Liver (tissue), 9 donors: Measurements from ENCODE around the gene SLC7A10. TPM values are rescaled to one million over a fixed set of nuclear protein-coding genes. Genes with fewer than 3 reads are reported as not detected.

Experiments used
- DNase-seq: peaks from one replicate; pipeline ENCODE4 v3.0.0-alpha.2; 2017; ENCODE audit warnings: low spot score
- H3K27ac ChIP-seq, 2 donors: one replicate each; pipeline ENCODE4 v1.7.0; 2013; ENCODE audit warnings: inconsistent platforms in 2 of 2, low read length in 2 of 2, control low read depth in 1 of 2, low read depth in 1 of 2, mild to moderate bottlenecking in 1 of 2
- H3K27me3 ChIP-seq, 4 donors: one replicate each; pipeline versions ENCODE4 v1.6.1 to v1.7.0; 2013; ENCODE audit warnings: low read length in 3 of 4, inconsistent platforms in 1 of 4, mild to moderate bottlenecking in 1 of 4, moderate library complexity in 1 of 4; ENCODE audit not compliant: control insufficient read depth in 4 of 4, insufficient read depth in 4 of 4
- H3K36me3 ChIP-seq, 4 donors: one replicate each; pipeline versions ENCODE4 v1.6.1 to v1.7.0; 2013; ENCODE audit warnings: low read length in 3 of 4, mild to moderate bottlenecking in 3 of 4, low read depth in 1 of 4, moderate library complexity in 1 of 4; ENCODE audit not compliant: control insufficient read depth in 4 of 4, insufficient read depth in 3 of 4
- H3K4me1 ChIP-seq, 4 donors: one replicate each; pipeline versions ENCODE4 v1.6.1 to v1.7.0; 2013; ENCODE audit warnings: low read length in 3 of 4, mild to moderate bottlenecking in 3 of 4, moderate library complexity in 1 of 4; ENCODE audit not compliant: control insufficient read depth in 4 of 4, insufficient read depth in 4 of 4
- H3K4me3 ChIP-seq, 3 donors: one replicate each; pipeline versions ENCODE4 v1.6.1 to v1.7.0; 2013; ENCODE audit warnings: low read length in 3 of 3, control low read depth in 1 of 3, low read depth in 1 of 3, mild to moderate bottlenecking in 1 of 3
- H3K9ac ChIP-seq, 2 donors: one replicate each; pipeline ENCODE4 v1.7.0; 2013; ENCODE audit warnings: low read length in 2 of 2, mild to moderate bottlenecking in 2 of 2, moderate library complexity in 2 of 2, control low read depth in 1 of 2, low read depth in 1 of 2
- H3K9me3 ChIP-seq, 4 donors: one replicate each; pipeline versions ENCODE4 v1.6.1 to v1.7.0; 2013; ENCODE audit warnings: low read length in 3 of 4; ENCODE audit not compliant: control insufficient read depth in 4 of 4
- ATF3 ChIP-seq: IDR thresholded peaks from 2 replicates; pipeline ENCODE4 v1.6.1; 2016; ENCODE audit warnings: antibody characterized with exemption
- CTCF ChIP-seq: fragments of 150-350 bp; IDR thresholded peaks from 2 replicates; pipeline ENCODE4 v1.5.1; 2017; ENCODE audit warnings: improper control_type of control experiment, low read depth, low read length; ENCODE audit not compliant: missing input control
- EGR1 ChIP-seq, 2 donors: IDR thresholded peaks; 2 replicates each; pipeline ENCODE4 v1.6.1; 2016 to 2018; ENCODE audit warnings: antibody characterized with exemption in 2 of 2, low read depth in 2 of 2
- FOXA1 ChIP-seq: IDR thresholded peaks from 2 replicates; pipeline ENCODE4 v1.6.1; 2016; ENCODE audit warnings: antibody characterized with exemption
- FOXA2 ChIP-seq: IDR thresholded peaks from 2 replicates; pipeline ENCODE4 v1.6.1; 2016; ENCODE audit warnings: antibody characterized with exemption
- GABPA ChIP-seq, 2 donors: IDR thresholded peaks in 1 of 2; conservative IDR thresholded peaks in 1 of 2; 2 replicates each; pipeline ENCODE4 v1.6.1; 2016; ENCODE audit warnings: antibody characterized with exemption in 2 of 2, mild to moderate bottlenecking in 1 of 2, moderate library complexity in 1 of 2
- HNF4A ChIP-seq, 2 donors: conservative IDR thresholded peaks; 2 replicates each; pipeline ENCODE4 v1.6.1; 2016; ENCODE audit warnings: antibody characterized with exemption in 2 of 2, mild to moderate bottlenecking in 2 of 2
- HNF4G ChIP-seq: IDR thresholded peaks from 2 replicates; pipeline ENCODE4 v1.6.1; 2016; ENCODE audit warnings: antibody characterized with exemption
- JUND ChIP-seq, 2 donors: IDR thresholded peaks; 2 replicates each; pipeline ENCODE4 v1.6.1; 2016; ENCODE audit warnings: antibody characterized with exemption in 2 of 2
- MAX ChIP-seq: IDR thresholded peaks from 2 replicates; pipeline ENCODE4 v1.6.1; 2016; ENCODE audit warnings: antibody characterized with exemption
- NR2F2 ChIP-seq: IDR thresholded peaks from 2 replicates; pipeline ENCODE4 v1.6.1; 2016; ENCODE audit warnings: antibody characterized with exemption
- RAD21 ChIP-seq, 2 donors: IDR thresholded peaks; 2 replicates each; pipeline ENCODE4 v1.6.1; 2016; ENCODE audit warnings: antibody characterized with exemption in 2 of 2, mild to moderate bottlenecking in 2 of 2
- REST ChIP-seq: IDR thresholded peaks from 2 replicates; pipeline ENCODE4 v1.6.1; 2016; ENCODE audit warnings: antibody characterized with exemption, mild to moderate bottlenecking
- RXRA ChIP-seq, 2 donors: IDR thresholded peaks; 2 replicates each; pipeline ENCODE4 v1.6.1; 2017 to 2018; ENCODE audit warnings: antibody characterized with exemption in 2 of 2, mild to moderate bottlenecking in 1 of 2
- SP1 ChIP-seq: IDR thresholded peaks from 2 replicates; pipeline ENCODE4 v1.6.1; 2018; ENCODE audit warnings: antibody characterized with exemption, mild to moderate bottlenecking
- TAF1 ChIP-seq: conservative IDR thresholded peaks from 2 replicates; pipeline ENCODE4 v1.6.1; 2016; ENCODE audit warnings: antibody characterized with exemption, mild to moderate bottlenecking
- YY1 ChIP-seq: IDR thresholded peaks from 2 replicates; pipeline ENCODE4 v1.6.1; 2016; ENCODE audit warnings: antibody characterized with exemption, mild to moderate bottlenecking
- ZBTB33 ChIP-seq: IDR thresholded peaks from 2 replicates; pipeline ENCODE4 v1.6.1; 2016; ENCODE audit warnings: antibody characterized with exemption
- WGBS: extraction: QIAGEN DNeasy Blood & Tissue Kit; methylation state at CpG from one replicate; pipeline ENCODE4 v1.1.7; 2013; 5-methylcytosine and 5-hydroxymethylcytosine counted together
- polyA plus RNA-seq, 2 donors: library from polyadenylated mRNA; stranded (reverse) in 1 of 2; unstranded in 1 of 2; fragments of 200-250 nt in 1 of 2; fragments of >200 nt in 1 of 2; fragmentation: Nextera tagmentation in 1 of 2; extraction: Ambion mirVana in 1 of 2; gene quantifications; one replicate each; pipeline versions ENCODE4 v1.2.1 to v1.2.3, GENCODE V29; 2013 to 2015
- total RNA-seq, 2 donors: library from RNA; depleted of rRNA; stranded (reverse); fragments of >200 nt; gene quantifications; one replicate each; pipeline ENCODE4 v1.2.3, GENCODE V29; 2014
- donor health status: healthy.
- donor health status: healthy.
- donor health status: healthy.
- donor health status: healthy.
- donor health status: healthy.

Gene SLC7A10
- total and polyA plus RNA-seq, 4 donors, result not detected

GRCh38 chr19:33267706-33268105, 42.1 kb upstream of the SLC7A10 start:
- Histone ChIP-seq H3K4me3 (no peak overlapping the region), H3K9me3 (no peaks in the 10 kb centered on the region), H3K27ac (no peak overlapping the region), H3K9ac (no peak overlapping the region), H3K27me3 (no peaks in the 10 kb centered on the region), H3K4me1 (peaks cover 0 to 6% (median 0%) of the 10 kb centered on the region in 4 donors), H3K36me3 (no peaks in the 10 kb centered on the region)
- TF ChIP-seq ZBTB33 (no peak), JUND (IDR thresholded peaks at IDR 0.05) (no peak), MAX (no peak), GABPA (IDR thresholded peaks at IDR 0.05 in 1 of 2, conservative IDR thresholded peaks at IDR 0.05 in 1 of 2) (no peak), SP1 (no peak), HNF4A (conservative IDR thresholded peaks at IDR 0.05) (no peak), EGR1 (IDR thresholded peaks at IDR 0.05; ENCODE audit: low read depth in 2 of 2) (no peak), RXRA (IDR thresholded peaks at IDR 0.05) (no peak), REST (no peak), ATF3 (no peak), FOXA1 (no peak), YY1 (no peak), FOXA2 (no peak), NR2F2 (no peak), CTCF (no peak), TAF1 (no peak), RAD21 (IDR thresholded peaks at IDR 0.05) (no peak), HNF4G (no peak)
- WGBS, result 85% methylated on average over 14 of the region's 14 CpGs
- no peak for DNase-seq
